Chondrocyte (in vitro differentiated cells): ENCODE data around the gene TUBB4A. TPM values are rescaled to one million over a fixed set of nuclear protein-coding genes. Genes with fewer than 3 reads are reported as not detected.

Source experiments
- DNase-seq: peaks from one replicate; pipeline ENCODE4 v3.0.0; 2021; ENCODE audit warnings: mixed read lengths, low spot score
- H3K27ac Mint-ChIP-seq: one replicate; pipeline ENCODE4 v1.8.0; 2021; ENCODE audit warnings: mild to moderate bottlenecking, moderate library complexity, mixed read lengths; ENCODE audit not compliant: unreplicated experiment
- H3K27me3 Mint-ChIP-seq: 2 replicates; pipeline ENCODE4 v1.8.0; 2021; ENCODE audit warnings: low read depth, mixed read lengths
- H3K36me3 Mint-ChIP-seq: 2 replicates; pipeline ENCODE4 v1.8.0; 2021; ENCODE audit warnings: low read depth, mixed read lengths
- H3K4me1 Mint-ChIP-seq: 2 replicates; pipeline ENCODE4 v1.8.0; 2021; ENCODE audit warnings: low read depth, mild to moderate bottlenecking, mixed read lengths
- H3K4me3 Mint-ChIP-seq: one replicate; pipeline ENCODE4 v1.8.0; 2021; ENCODE audit warnings: mild to moderate bottlenecking, moderate library complexity, mixed read lengths; ENCODE audit not compliant: unreplicated experiment
- H3K9me3 Mint-ChIP-seq: 2 replicates; pipeline ENCODE4 v1.8.0; 2021; ENCODE audit warnings: low read depth, mixed read lengths
- CTCF ChIP-seq: fragments of 200-600 bp; sonication (generic); IDR thresholded peaks from 2 replicates; pipeline ENCODE4 v1.5.0; 2021; ENCODE audit warnings: antibody characterized with exemption, mild to moderate bottlenecking, moderate library complexity
- total RNA-seq: library from RNA; stranded (reverse); gene quantifications from 3 replicates; pipeline ENCODE4 v1.2.1, GENCODE V29; 2021

The TUBB4A gene
- total RNA-seq, 1 donor from 2014 or later: 0.70 TPM

- Mint-ChIP-seq H3K4me1 (no peaks in the 10 kb centered on the region), H3K27me3 (peaks cover 7% of the 10 kb centered on the region), H3K27ac (no peak overlapping the region), H3K4me3 (no peak overlapping the region), H3K36me3 (no peaks in the 10 kb centered on the region), H3K9me3 (no peaks in the 10 kb centered on the region)
- DNase-seq: no peak
- no peak for TF ChIP-seq CTCF
Observed at GRCh38 chr19:6484831-6485230, 17.3 kb downstream of the TUBB4A start.

DNA sequence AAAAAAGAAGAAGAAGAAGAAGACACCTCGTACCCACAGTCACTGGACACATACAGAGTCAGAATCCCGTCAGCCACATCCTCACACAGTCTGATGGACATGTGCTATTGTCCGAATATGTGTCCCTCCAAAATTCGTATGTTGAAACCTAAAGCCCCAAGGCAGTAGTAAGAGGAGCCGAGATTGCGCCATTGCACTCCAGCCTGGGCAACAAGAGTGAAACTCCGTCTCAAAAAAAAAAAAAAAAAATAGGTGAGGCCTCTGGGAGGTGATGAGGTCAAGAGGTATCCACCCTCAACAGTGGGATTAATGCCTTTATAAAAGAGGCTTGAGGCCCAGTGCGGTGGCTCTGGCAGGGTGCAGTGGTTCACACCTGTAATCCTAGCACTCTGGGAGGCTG lies 17.9 kb downstream of the TUBB4A start:
- no peaks in the 10 kb centered on the region for H3K9me3 Mint-ChIP-seq
- no peak for TF ChIP-seq CTCF
- no peak for DNase-seq
- H3K4me1 Mint-ChIP-seq: no peaks in the 10 kb centered on the region
- peaks cover 1% of the 10 kb centered on the region for H3K27me3 Mint-ChIP-seq
- H3K36me3 Mint-ChIP-seq: no peaks in the 10 kb centered on the region
- no peak overlapping the region for H3K27ac Mint-ChIP-seq
- no peak overlapping the region for H3K4me3 Mint-ChIP-seq

DNA sequence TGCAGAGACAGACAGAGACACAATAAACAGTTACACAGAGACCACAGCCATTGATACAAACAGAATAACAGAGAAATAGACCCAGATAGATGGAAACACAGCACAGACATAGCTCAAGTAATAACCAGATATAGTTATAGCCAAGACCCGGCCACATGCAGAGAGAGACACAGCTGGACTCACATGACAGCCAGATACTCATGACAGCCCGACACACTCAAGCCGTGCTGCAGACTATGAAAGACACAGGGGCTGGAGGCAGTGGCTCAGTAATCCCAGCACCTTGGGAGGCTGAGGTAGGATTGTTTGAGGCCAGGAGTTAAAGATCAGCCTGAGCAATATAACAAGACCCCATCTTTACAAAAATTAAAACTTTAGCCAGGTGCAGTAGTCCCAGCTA lies 18.9 kb downstream of the TUBB4A start:
- Mint-ChIP-seq H3K27ac (no peak overlapping the region), H3K9me3 (no peaks in the 10 kb centered on the region), H3K4me3 (no peak overlapping the region), H3K27me3 (no peaks in the 10 kb centered on the region), H3K4me1 (no peaks in the 10 kb centered on the region), H3K36me3 (no peaks in the 10 kb centered on the region)
- TF ChIP-seq CTCF: no peak
- no peak for DNase-seq

DNA sequence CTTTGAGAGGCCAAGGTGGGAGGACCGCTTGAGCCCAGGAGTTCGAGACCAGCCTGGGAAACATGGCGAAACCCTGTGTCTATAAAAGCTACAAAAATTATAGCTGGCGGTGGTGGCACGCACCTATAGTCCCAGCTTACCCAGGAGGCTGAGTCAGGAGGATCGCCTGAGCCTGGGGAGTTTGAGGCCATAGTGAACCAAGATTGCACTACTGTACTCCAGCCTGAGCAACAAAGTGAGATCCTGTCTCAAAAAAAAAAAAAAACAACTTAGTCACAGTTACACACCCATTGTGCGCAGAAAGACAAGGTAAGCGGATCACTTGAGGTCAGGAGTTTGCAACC lies 19.8 kb downstream of the TUBB4A start:
- H3K4me1 Mint-ChIP-seq: no peaks in the 10 kb centered on the region
- H3K36me3 Mint-ChIP-seq: no peaks in the 10 kb centered on the region
- H3K27ac Mint-ChIP-seq: no peak overlapping the region
- no peak overlapping the region for H3K4me3 Mint-ChIP-seq
- DNase-seq: no peak
- no peak for TF ChIP-seq CTCF
- no peaks in the 10 kb centered on the region for H3K9me3 Mint-ChIP-seq
- no peaks in the 10 kb centered on the region for H3K27me3 Mint-ChIP-seq

DNA sequence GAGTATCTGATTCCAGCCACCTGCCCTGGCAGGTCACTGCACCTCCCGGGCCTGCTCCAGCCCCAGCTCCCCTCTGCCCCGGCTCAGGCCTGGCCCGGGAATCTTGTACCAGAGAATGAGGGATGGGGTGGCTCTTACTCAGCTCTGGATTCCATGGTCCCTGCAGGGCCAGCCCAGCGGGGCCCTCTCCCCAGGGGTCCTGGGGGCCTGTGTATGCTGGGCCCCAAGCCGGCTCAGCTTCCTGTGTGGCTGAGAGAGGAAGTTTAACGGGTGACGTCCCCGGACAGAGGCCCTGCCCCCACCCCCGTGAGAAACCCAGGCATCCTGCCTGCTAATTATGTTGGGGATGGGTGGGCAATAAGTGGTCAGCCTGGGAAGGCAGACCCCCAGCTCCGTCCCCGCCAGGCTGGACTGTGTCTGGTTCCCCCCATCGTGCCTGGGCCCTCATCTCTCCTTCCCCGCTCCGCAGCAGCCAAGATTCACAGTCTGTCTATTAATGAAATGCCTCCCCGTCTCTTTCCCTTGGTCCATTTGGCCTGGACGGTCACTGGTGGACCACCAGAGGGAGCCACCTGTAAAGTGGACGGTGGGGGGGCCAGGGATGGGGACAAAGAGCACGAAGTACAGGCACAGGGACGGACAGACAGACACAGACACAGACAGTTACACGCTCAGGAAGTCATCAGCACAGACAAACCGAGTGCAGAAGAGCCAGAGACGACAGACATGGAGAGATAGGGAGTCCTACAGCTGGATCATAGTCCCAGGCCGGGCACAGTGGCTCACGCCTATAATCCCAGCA lies 20.4 kb downstream of the TUBB4A start, which contains the start of gene DENND1C:
DENND1C (minus strand) TSS at position 247 of the 802 bp plus-strand sequence; CDS start at position 155, 92 bp downstream.
- Mint-ChIP-seq H3K27me3 (no peaks in the 10 kb centered on the region), H3K4me3 (no peak within 1 kb of the TSS), H3K4me1 (no peaks in the 10 kb centered on the region), H3K36me3 (no peaks in the 10 kb centered on the region), H3K9me3 (no peaks in the 10 kb centered on the region), H3K27ac (no peak within 1 kb of the TSS)
- peak; percentile 77 for TF ChIP-seq CTCF
- no peak for DNase-seq
